Gastroesophageal sphincter (tissue), 4 donors: ENCODE results near the gene PPIB. TPM values are rescaled to one million over a fixed set of nuclear protein-coding genes. Genes with fewer than 3 reads are reported as not detected.

Experiments used
- ATAC-seq: fragments of 150-250 bp; one replicate; pipeline ENCODE4 v1.9.1; 2016; ENCODE audit warnings: mild to moderate bottlenecking, moderate library complexity
- H3K27ac ChIP-seq, 4 donors: fragments of 200-600 bp; sonication (generic) in 3 of 4; 1 replicate in 3 of 4; 2 replicates in 1 of 4; pipeline ENCODE4 v1.5.1; 2016 to 2019
- H3K27me3 ChIP-seq: fragments of 200-600 bp; sonication (generic); one replicate; pipeline ENCODE4 v1.5.1; 2019
- H3K36me3 ChIP-seq, 2 donors: fragments of 200-600 bp; sonication (generic); one replicate each; pipeline ENCODE4 v1.5.1; 2019; ENCODE audit warnings: control low read depth in 1 of 2
- H3K4me1 ChIP-seq, 3 donors: fragments of 200-600 bp; sonication (generic); 1 replicate in 2 of 3; 2 replicates in 1 of 3; pipeline ENCODE4 v1.5.1; 2016 to 2019; ENCODE audit warnings: control low read depth in 2 of 3
- H3K4me3 ChIP-seq, 2 donors: fragments of 200-600 bp; sonication (generic); one replicate each; pipeline ENCODE4 v1.5.1; 2019; ENCODE audit warnings: mild to moderate bottlenecking in 1 of 2, moderate library complexity in 1 of 2
- H3K9me3 ChIP-seq, 3 donors: fragments of 200-600 bp; sonication (generic); one replicate each; pipeline ENCODE4 v1.5.1; 2017 to 2019; ENCODE audit warnings: control low read depth in 2 of 3
- EP300 ChIP-seq: sonication (generic); formaldehyde crosslinking; IDR thresholded peaks from one replicate; pipeline ENCODE4 v1.6.1; 2017; ENCODE audit warnings: antibody characterized with exemption, mild to moderate bottlenecking
- POLR2A ChIP-seq, 2 donors: fragments of 450-650 bp; IDR thresholded peaks; one replicate each; pipeline ENCODE4 v1.6.1; 2017; ENCODE audit warnings: antibody characterized with exemption in 2 of 2, mild to moderate bottlenecking in 2 of 2, moderate library complexity in 1 of 2
- POLR2AphosphoS5 ChIP-seq: sonication (generic); formaldehyde crosslinking; IDR thresholded peaks from one replicate; pipeline ENCODE4 v1.6.1; 2017; ENCODE audit warnings: antibody characterized with exemption
- WGBS, 2 donors: methylation state at CpG; one replicate each; pipeline ENCODE4 v1.1.5; 2018; ENCODE audit warnings: low coverage in 1 of 2; 5-methylcytosine and 5-hydroxymethylcytosine counted together
- total RNA-seq, 4 donors: library from RNA; depleted of rRNA; stranded (reverse); fragments of >200 nt; gene quantifications; one replicate each; pipeline ENCODE4 v1.1.0, GENCODE V29; 2016
- TF ChIP-seq, protein P1 (sequence below), 4 experiments: fragments of 200-600 bp in 2 of 4; fragments of 450-650 bp in 2 of 4; sonication (generic) in 1 of 4; IDR thresholded peaks; one replicate each; pipeline ENCODE4 v1.5.1; 2017 to 2019; ENCODE audit warnings: antibody characterized with exemption in 4 of 4, mild to moderate bottlenecking in 2 of 4, moderate library complexity in 2 of 4

Gene PPIB
- total RNA-seq, 4 donors from 2014 or later = 151 to 257 (median 235) TPM

DNA sequence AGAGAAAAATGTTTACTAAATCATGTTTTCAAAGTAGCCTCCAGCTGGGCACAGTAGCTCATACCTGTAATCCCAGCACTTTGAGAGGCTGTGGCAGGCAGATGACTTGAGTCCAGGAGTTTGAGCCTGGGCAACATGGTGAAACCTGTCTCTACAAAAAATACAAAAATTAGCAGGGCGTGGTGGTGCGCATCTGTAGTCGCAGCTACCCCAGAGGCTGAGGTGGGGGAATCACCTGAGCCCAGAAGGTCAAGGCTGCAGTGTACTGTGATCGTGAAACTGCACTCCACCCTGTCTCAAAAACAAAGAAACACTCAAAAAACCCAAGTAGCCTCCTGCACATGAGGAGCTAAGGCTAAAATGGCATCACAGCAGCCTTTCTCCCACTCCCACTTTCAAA lies 1.6 kb upstream of the PPIB start:
- TF ChIP-seq, protein P1, sequence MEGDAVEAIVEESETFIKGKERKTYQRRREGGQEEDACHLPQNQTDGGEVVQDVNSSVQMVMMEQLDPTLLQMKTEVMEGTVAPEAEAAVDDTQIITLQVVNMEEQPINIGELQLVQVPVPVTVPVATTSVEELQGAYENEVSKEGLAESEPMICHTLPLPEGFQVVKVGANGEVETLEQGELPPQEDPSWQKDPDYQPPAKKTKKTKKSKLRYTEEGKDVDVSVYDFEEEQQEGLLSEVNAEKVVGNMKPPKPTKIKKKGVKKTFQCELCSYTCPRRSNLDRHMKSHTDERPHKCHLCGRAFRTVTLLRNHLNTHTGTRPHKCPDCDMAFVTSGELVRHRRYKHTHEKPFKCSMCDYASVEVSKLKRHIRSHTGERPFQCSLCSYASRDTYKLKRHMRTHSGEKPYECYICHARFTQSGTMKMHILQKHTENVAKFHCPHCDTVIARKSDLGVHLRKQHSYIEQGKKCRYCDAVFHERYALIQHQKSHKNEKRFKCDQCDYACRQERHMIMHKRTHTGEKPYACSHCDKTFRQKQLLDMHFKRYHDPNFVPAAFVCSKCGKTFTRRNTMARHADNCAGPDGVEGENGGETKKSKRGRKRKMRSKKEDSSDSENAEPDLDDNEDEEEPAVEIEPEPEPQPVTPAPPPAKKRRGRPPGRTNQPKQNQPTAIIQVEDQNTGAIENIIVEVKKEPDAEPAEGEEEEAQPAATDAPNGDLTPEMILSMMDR (IDR thresholded peaks at IDR 0.05) = no peak
- no peak for TF ChIP-seq POLR2AphosphoS5
- no peaks in the 10 kb centered on the region for H3K27me3 ChIP-seq
- no peak overlapping the region for H3K4me3 ChIP-seq
- H3K27ac ChIP-seq = no peak overlapping the region
- no peak for ATAC-seq
- 100% methylated on average over 4 of the region's 4 CpGs; no CpG with 5 or more reads in 1 of the 2 donors for WGBS, 2 donors
- H3K4me1 ChIP-seq = peaks cover 3 to 38% (median 17%) of the 10 kb centered on the region in 3 donors
- H3K36me3 ChIP-seq = peaks cover 0 to 19% of the 10 kb centered on the region in 2 donors
- H3K9me3 ChIP-seq = no peaks in the 10 kb centered on the region

DNA sequence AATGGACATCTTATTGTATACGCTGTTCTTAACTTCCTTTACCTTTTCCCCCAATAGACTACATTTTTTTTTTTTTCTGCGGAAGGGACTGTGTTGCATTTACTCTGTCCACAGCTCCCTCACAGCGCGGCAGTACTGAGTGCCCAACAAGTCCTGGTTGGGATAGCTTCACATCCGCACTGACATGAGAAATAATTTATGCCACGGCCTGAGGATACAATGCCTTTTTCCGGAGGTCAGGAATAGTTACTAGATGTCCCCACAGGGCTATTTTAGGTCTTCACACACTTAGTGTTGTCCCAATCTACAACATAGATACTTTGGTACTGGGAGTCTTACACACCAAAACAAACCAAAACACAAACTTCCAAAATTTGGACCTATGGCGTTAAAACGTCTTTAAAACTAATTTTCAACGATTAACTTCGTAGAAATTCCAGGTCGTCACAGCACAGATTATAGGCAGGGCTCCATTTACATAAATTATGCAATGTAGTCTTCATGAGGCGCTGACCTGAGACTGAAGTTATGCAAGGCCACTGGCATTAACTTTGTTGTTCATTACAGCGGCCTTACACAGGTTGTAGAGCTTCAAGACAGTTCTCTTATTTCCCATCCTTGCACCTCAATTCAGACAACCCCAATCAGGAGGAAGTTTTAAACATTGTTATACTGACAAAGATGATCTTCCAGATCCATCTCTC lies 989 bp upstream of the PPIB start:
- Histone ChIP-seq H3K9me3 (no peaks in the 10 kb centered on the region), H3K27ac (peak overlapping the region; percentile 50 to 91 (median 89)), H3K4me1 (peaks cover 3 to 44% (median 17%) of the 10 kb centered on the region in 3 donors), H3K27me3 (no peaks in the 10 kb centered on the region), H3K4me3 (peak overlapping the region; percentile 33 to 81), H3K36me3 (peaks cover 0 to 25% of the 10 kb centered on the region in 2 donors)
- WGBS, 2 donors = 50% methylated on average over 10 to 13 of the region's 14 CpGs
- TF ChIP-seq POLR2AphosphoS5 = no peak
- TF ChIP-seq, protein P1 (IDR thresholded peaks at IDR 0.05) = no peak
- TF ChIP-seq EP300 = no peak
- no peak for TF ChIP-seq POLR2A (IDR thresholded peaks at IDR 0.05)
- ATAC-seq = no peak

DNA sequence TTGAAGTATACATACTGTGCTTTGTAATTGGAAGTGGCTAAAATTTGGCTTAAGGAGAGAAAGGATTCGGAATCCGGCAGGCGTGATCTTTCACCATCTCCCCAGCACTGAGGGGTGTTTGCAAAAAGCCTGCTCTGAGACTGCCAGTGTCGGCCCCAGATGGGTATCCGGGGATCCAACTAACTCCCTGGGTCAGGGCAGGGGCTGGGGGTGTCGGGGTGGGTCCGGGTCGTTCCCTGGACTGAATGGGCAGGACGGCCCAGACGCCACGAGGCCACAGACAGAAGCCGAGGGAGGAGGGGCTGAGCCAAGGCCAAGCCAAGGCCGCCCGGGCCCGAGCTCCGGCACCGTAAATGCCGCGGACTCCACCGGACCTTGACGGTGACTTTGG lies 349 bp downstream of the PPIB start:
- Histone ChIP-seq H3K4me3 (peak overlapping the region; percentile 57 to 81), H3K4me1 (peaks cover 3 to 56% (median 17%) of the 10 kb centered on the region in 3 donors), H3K27ac (peak overlapping the region; percentile 32 to 91 (median 89)), H3K27me3 (no peaks in the 10 kb centered on the region), H3K9me3 (no peaks in the 10 kb centered on the region), H3K36me3 (peaks cover 0 to 39% of the 10 kb centered on the region in 2 donors)
- ATAC-seq = peak; percentile 54
- TF ChIP-seq POLR2A (IDR thresholded peaks at IDR 0.05) (no peak), EP300 (no peak), POLR2AphosphoS5 (no peak)
- TF ChIP-seq, protein P1 (IDR thresholded peaks at IDR 0.05) = no peak
- WGBS, 2 donors = 0 to 7% methylated on average over 3 to 9 of the region's 21 CpGs

DNA sequence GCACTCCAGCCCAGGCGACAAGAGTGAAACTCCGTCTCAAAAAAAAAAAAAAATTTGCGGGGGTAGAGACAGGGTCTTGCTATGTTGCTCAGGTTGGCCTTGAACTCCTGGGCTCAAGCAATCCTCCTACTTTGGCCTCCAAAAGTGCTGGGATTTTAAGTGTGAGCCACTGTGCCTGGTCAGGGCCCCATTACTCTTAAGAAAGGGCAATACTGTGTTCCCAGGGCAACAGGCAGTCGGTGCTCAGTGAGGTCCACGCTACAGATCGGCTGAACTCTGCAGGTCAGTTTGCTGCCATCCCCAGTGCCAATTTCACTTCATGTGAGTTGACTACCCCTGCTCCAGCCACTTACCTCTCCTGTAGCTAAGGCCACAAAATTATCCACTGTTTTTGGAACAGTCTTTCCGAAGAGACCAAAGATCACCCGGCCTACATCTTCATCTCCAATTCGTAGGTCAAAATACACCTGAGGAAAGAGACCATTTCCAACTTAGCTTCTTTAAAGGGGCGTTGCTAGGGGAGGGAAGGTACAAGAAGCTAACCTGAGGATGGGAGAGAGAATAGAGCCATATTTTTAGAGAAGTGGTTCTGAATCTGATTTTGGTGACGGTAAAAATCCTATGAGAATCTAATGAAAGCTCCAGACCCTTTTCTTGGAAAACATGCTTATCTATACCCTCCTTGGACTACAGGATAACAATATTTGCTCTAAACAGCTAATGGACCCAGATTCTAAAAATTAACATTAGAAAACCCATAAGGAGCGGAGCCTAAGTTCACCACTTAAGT lies 939 bp downstream of the PPIB start:
- TF ChIP-seq POLR2A (IDR thresholded peaks at IDR 0.05) (no peak), EP300 (no peak), POLR2AphosphoS5 (no peak)
- TF ChIP-seq, protein P1 (IDR thresholded peaks at IDR 0.05) = no peak
- WGBS, 2 donors = 44 to 52% methylated on average over 5 to 10 of the region's 12 CpGs
- H3K36me3 ChIP-seq = peaks cover 0 to 45% of the 10 kb centered on the region in 2 donors
- H3K4me1 ChIP-seq = peaks cover 3 to 56% (median 17%) of the 10 kb centered on the region in 3 donors
- no peaks in the 10 kb centered on the region for H3K27me3 ChIP-seq
- peak overlapping the region; percentile 57 to 81 for H3K4me3 ChIP-seq
- peak overlapping the region in 3 of 4 donors; percentile 89 to 91 (median 89) for H3K27ac ChIP-seq
- no peak for ATAC-seq
- H3K9me3 ChIP-seq = no peaks in the 10 kb centered on the region
